Right lobe of liver (tissue), 6 donors: Measurements from ENCODE around the gene KLHL26. TPM values are rescaled to one million over a fixed set of nuclear protein-coding genes. Genes with fewer than 3 reads are reported as not detected.
"Not testable (repeated sequence)": the region's sequence is repeated elsewhere in the genome, so short reads cannot be mapped to it uniquely, and the experiment has no call there.

Source experiments
- ATAC-seq, 4 donors: fragments of 200-7000 bp; cut with Tn5 transposase; one replicate each; pipeline ENCODE4 v1.9.1; 2020; ENCODE audit warnings: mild to moderate bottlenecking in 4 of 4, moderate library complexity in 4 of 4
- DNase-seq, 3 donors: peaks; one replicate each; pipeline ENCODE4 v3.0.0-alpha.2; 2020
- H3K27ac ChIP-seq, 3 donors: fragments of 200-600 bp; one replicate each; pipeline ENCODE4 v1.8.0; 2022
- H3K27me3 ChIP-seq, 2 donors: fragments of 200-600 bp; one replicate each; pipeline ENCODE4 v1.8.0; 2022
- H3K36me3 ChIP-seq, 4 donors: fragments of 200-600 bp; sonication (generic) in 1 of 4; one replicate each; pipeline versions ENCODE4 v1.5.1 to v1.8.0; 2017 to 2022; ENCODE audit warnings: control low read depth in 1 of 4
- H3K4me1 ChIP-seq, 4 donors: fragments of 200-600 bp; sonication (generic) in 1 of 4; one replicate each; pipeline versions ENCODE4 v1.5.1 to v1.8.0; 2017 to 2022; ENCODE audit warnings: control low read depth in 1 of 4
- H3K4me3 ChIP-seq, 3 donors: fragments of 200-600 bp; one replicate each; pipeline ENCODE4 v1.8.0; 2022
- H3K9me3 ChIP-seq, 4 donors: fragments of 200-600 bp; sonication (generic) in 1 of 4; one replicate each; pipeline versions ENCODE4 v1.5.1 to v1.8.0; 2017 to 2022; ENCODE audit warnings: control low read depth in 1 of 4
- CTCF ChIP-seq, 4 donors: fragments of 200-600 bp in 3 of 4; fragments of 450-650 bp in 1 of 4; IDR thresholded peaks; one replicate each; pipeline versions ENCODE4 v1.5.1 to v1.8.0; 2016 to 2022; ENCODE audit warnings: antibody characterized with exemption in 4 of 4, mild to moderate bottlenecking in 2 of 4
- POLR2A ChIP-seq: fragments of 450-650 bp; IDR thresholded peaks from one replicate; pipeline ENCODE4 v1.6.1; 2017; ENCODE audit warnings: antibody characterized with exemption, mild to moderate bottlenecking
- WGBS: methylation state at CpG from one replicate; pipeline ENCODE4 v1.1.6; 2018; ENCODE audit warnings: low coverage, low lambda C conversion rate; ENCODE audit not compliant: insufficient coverage; ENCODE audit errors: missing lambda C conversion rate; 5-methylcytosine and 5-hydroxymethylcytosine counted together
- intact Hi-C, 2 donors: fragments of 100-400 bp; cut with DNase I; formaldehyde crosslinking; loops; one replicate each; pipeline versions ENCODE4 v1.11.2 to v1.14.1; 2022
- total RNA-seq, 6 experiments: library from RNA; depleted of rRNA in 2 of 6; stranded (reverse); fragments of >200 nt in 2 of 6; fragmentation: NEBNext Ultra II Directional in 3 of 6; extraction: Animal tissue kit (Norgen Biotek cat#: 25700) in 3 of 6; gene quantifications; one replicate each; pipeline versions ENCODE4 v1.1.0 to v1.2.4, GENCODE V29; 2016 to 2023
- donor health status: DM: no; HTN: yes; CAD: no.
- donor health status: DM: no; HTN: no; CAD: no.
- donor health status: DM: no; HTN: no; CAD: no.
- donor health status: DM: no; HTN: yes; CAD: no.
- donor health status: DM: no; HTN: yes; CAD: no.

KLHL26 gene
- total RNA-seq, 6 experiments from 2014 or later = 3.8 to 5.0 (median 4.7) TPM

DNA sequence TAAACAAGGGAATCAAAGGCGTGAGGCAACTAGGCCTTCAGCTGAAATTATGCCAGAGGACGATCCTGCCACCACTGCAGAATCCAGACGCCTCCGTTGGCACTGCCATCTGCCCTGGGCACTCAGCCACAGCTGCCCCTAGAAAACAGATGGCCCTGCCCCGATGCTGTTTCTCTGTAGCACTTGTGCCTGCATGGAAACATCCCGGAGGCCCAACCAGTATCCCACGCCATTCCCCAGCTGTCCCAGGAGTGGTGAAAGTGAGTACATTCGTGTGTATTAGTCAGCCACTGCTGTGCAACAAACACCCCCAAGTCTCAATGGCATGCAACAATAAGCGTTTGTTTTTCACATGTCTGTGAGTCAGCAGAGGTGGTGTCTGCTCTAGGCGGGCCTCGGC is 37.8 kb downstream of the KLHL26 start:
- ATAC-seq (no peak), DNase-seq (no peak)
- Histone ChIP-seq H3K4me1 (peaks cover 0 to 6% (median 0%) of the 10 kb centered on the region in 4 donors), H3K9me3 (no peaks in the 10 kb centered on the region), H3K4me3 (no peak overlapping the region), H3K36me3 (no peaks in the 10 kb centered on the region), H3K27me3 (no peaks in the 10 kb centered on the region), H3K27ac (no peak overlapping the region)
- intact Hi-C loops = no loop called here
- TF ChIP-seq POLR2A = no peak
- no peak for TF ChIP-seq CTCF (IDR thresholded peaks at IDR 0.05)
- 30% methylated on average over 5 of the region's 11 CpGs for WGBS

- Histone ChIP-seq H3K27ac (no peak overlapping the region), H3K36me3 (no peaks in the 10 kb centered on the region), H3K4me3 (no peak overlapping the region), H3K4me1 (peaks cover 0 to 6% (median 0%) of the 10 kb centered on the region in 4 donors), H3K9me3 (no peaks in the 10 kb centered on the region), H3K27me3 (no peaks in the 10 kb centered on the region)
- TF ChIP-seq CTCF (IDR thresholded peaks at IDR 0.05) (peak in 3 of 4 donors; percentile 20 to 25 (median 23)), POLR2A (no peak)
- intact Hi-C loops = no loop called here
- DNase-seq (no peak), ATAC-seq (no peak)
- 0% methylated on average over 1 of the region's 5 CpGs for WGBS
These were observed 39.0 kb downstream of the KLHL26 start for GRCh38 chr19:18675779-18676178.

GRCh38 chr19:18676692-18677091 is 39.9 kb downstream of the KLHL26 start:
- Histone ChIP-seq H3K36me3 (no peaks in the 10 kb centered on the region), H3K4me1 (peaks cover 0 to 6% (median 0%) of the 10 kb centered on the region in 4 donors), H3K27ac (no peak overlapping the region), H3K9me3 (no peaks in the 10 kb centered on the region), H3K27me3 (no peaks in the 10 kb centered on the region), H3K4me3 (no peak overlapping the region)
- intact Hi-C loops = no loop called here
- 97% methylated on average over 6 of the region's 7 CpGs for WGBS
- ATAC-seq = no peak
- DNase-seq = no peak
- TF ChIP-seq POLR2A (no peak), CTCF (IDR thresholded peaks at IDR 0.05) (no peak)

DNA sequence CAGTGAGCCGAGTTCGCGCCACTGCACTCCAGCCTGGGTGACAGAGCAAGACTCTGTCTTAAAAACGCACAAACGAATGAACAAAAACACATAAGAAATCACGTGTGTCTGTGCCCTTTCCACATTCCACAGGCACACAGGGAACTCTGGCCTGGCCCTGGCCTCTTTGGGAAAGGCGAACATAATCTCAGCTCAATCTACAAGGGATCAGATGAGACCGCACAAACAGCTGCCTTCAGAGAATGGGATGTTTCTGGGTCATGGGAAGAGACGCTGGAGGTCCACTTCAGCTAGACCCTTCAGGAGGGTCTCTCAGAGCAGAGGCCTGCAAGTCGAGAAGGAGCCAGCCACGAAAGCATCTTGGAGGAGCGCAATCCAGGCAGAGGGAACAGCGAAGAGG is 40.3 kb downstream of the KLHL26 start:
- 74% methylated on average over 12 of the region's 13 CpGs for WGBS
- Histone ChIP-seq H3K4me1 (peaks cover 0 to 6% (median 0%) of the 10 kb centered on the region in 4 donors), H3K9me3 (no peaks in the 10 kb centered on the region), H3K27ac (no peak overlapping the region), H3K4me3 (no peak overlapping the region), H3K36me3 (no peaks in the 10 kb centered on the region), H3K27me3 (no peaks in the 10 kb centered on the region)
- no peak for DNase-seq
- TF ChIP-seq CTCF (IDR thresholded peaks at IDR 0.05) = no peak
- no peak for TF ChIP-seq POLR2A
- no peak for ATAC-seq
- intact Hi-C loops = no loop called here

DNA sequence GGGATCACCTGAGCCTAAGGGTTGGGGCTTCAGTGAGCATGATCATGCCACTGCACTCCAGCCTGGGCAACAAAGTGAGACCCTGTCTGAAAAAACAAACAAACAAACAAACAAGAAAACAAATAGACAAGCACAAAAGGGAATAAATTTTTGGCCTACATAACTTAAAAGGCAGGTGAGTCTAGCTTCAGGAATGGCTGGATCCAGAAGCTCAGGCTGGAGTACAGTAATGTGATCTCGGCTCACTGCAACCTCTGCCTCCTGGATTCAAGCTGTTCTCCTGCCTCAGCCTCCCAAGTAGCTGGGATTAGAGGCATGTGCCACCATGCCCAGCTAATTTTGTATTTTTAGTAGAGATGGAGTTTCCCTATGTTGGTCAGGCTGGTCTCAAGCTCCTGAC is 43.3 kb downstream of the KLHL26 start:
- no CpG with 5 or more reads among the region's 1 CpG for WGBS
- H3K27me3 ChIP-seq, ATAC-seq, H3K4me3 ChIP-seq, intact Hi-C loops, H3K9me3 ChIP-seq, H3K27ac ChIP-seq, DNase-seq, H3K36me3 ChIP-seq: not testable (repeated sequence)
- H3K4me1 ChIP-seq = peaks cover 0 to 22% (median 0%) of the 10 kb centered on the region in 4 donors
